Natural killer cell (primary cell): Measurements from ENCODE around the gene HMGCS2. TPM values are rescaled to one million over a fixed set of nuclear protein-coding genes. Genes with fewer than 3 reads are reported as not detected.

Experiments used
- ATAC-seq, 3 donors: fragments of 150-1000 bp in 2 of 3; fragments of 200-7000 bp in 1 of 3; cut with Tn5 transposase; 1 replicate in 1 of 3; 2 replicates in 2 of 3; pipeline ENCODE4 v1.10.0; 2021; ENCODE audit warnings: mild to moderate bottlenecking in 2 of 3, moderate library complexity in 2 of 3
- DNase-seq, 2 donors: peaks; one replicate each; pipeline versions ENCODE4 v3.0.0 to v3.0.0-alpha.2; 2013 to 2021; ENCODE audit warnings: mixed read lengths in 1 of 2
- H3K27ac ChIP-seq: one replicate; pipeline ENCODE4 v1.5.1; 2013; ENCODE audit warnings: mild to moderate bottlenecking, low read length
- H3K27me3 ChIP-seq: one replicate; pipeline ENCODE4 v1.6.1; 2013; ENCODE audit warnings: low read length; ENCODE audit not compliant: control insufficient read depth, insufficient read depth
- H3K36me3 ChIP-seq: one replicate; pipeline ENCODE4 v1.6.1; 2013; ENCODE audit warnings: low read length; ENCODE audit not compliant: control insufficient read depth, insufficient read depth
- H3K4me1 ChIP-seq: one replicate; pipeline ENCODE4 v1.6.1; 2013; ENCODE audit warnings: low read length; ENCODE audit not compliant: control insufficient read depth, insufficient read depth
- H3K4me3 ChIP-seq: one replicate; pipeline ENCODE4 v1.5.1; 2013; ENCODE audit warnings: low read length
- H3K9me3 ChIP-seq: one replicate; pipeline ENCODE4 v1.6.1; 2013; ENCODE audit warnings: low read length; ENCODE audit not compliant: control insufficient read depth, insufficient read depth
- H3K27ac Mint-ChIP-seq, 2 donors: one replicate each; pipeline ENCODE4 v1.8.0; 2022; ENCODE audit warnings: mild to moderate bottlenecking in 2 of 2, mixed read lengths in 2 of 2, moderate library complexity in 1 of 2
- H3K27me3 Mint-ChIP-seq, 2 donors: one replicate each; pipeline ENCODE4 v1.8.0; 2022; ENCODE audit warnings: low read depth in 2 of 2, mixed read lengths in 2 of 2
- H3K36me3 Mint-ChIP-seq: one replicate; pipeline ENCODE4 v1.8.0; 2022; ENCODE audit warnings: mixed read lengths
- H3K4me1 Mint-ChIP-seq, 2 donors: one replicate each; pipeline ENCODE4 v1.8.0; 2022; ENCODE audit warnings: mixed read lengths in 2 of 2
- H3K4me3 Mint-ChIP-seq: one replicate; pipeline ENCODE4 v1.8.0; 2022; ENCODE audit warnings: mild to moderate bottlenecking, moderate library complexity, mixed read lengths
- H3K9me3 Mint-ChIP-seq, 2 donors: one replicate each; pipeline ENCODE4 v1.8.0; 2022; ENCODE audit warnings: mixed read lengths in 2 of 2
- WGBS: methylation state at CpG from one replicate; pipeline ENCODE4 v1.1.7; 2013; ENCODE audit warnings: missing lambda C conversion rate; ENCODE audit not compliant: insufficient coverage; 5-methylcytosine and 5-hydroxymethylcytosine counted together
- intact Hi-C: fragments of 100-400 bp; cut with micrococcal nuclease; formaldehyde crosslinking; loops from one replicate; pipeline ENCODE4 v1.14.2; 2022
- total RNA-seq, 4 donors: library from RNA; stranded (reverse); fragments of 120-200 nt in 1 of 4; gene quantifications; one replicate each; pipeline versions ENCODE4 v1.2.3 to v1.2.4, GENCODE V29; 2013 to 2022
- TF ChIP-seq, protein P1 (sequence below): fragments of 200-600 bp; IDR thresholded peaks from one replicate; pipeline ENCODE4 v1.8.0; 2022; ENCODE audit warnings: antibody characterized with exemption

Gene HMGCS2
- total RNA-seq, 3 donors from 2014 or later (not counting 1 experiment from before 2014, with no cell fraction given), result not detected

DNA sequence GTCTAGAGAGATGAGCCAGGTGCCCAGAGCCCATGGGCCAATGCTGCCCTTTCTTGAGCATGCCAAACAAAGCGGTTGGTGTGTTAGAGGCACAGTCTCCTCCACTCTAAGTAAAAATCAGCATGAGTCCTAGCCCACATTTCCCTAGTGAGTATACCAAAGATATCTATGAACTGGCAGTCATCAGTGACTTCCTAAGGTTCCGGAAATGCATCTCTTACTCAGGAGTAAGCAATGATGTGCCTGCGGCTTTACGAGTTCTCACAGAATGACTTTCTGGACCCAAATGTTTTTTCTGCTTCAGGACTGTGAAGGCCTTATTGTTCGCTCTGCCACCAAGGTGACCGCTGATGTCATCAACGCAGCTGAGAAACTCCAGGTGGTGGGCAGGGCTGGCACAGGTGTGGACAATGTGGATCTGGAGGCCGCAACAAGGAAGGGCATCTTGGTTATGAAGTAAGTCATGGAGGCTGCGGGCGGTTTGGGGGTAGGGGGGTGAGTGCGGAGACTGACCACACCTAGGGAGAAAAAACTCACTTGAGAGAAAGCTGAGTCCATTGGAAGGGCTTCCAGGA lies 47.8 kb downstream of the HMGCS2 start:
- H3K27ac Mint-ChIP-seq, result no peak overlapping the region
- Histone ChIP-seq H3K4me3 (no peak overlapping the region), H3K9me3 (no peaks in the 10 kb centered on the region), H3K27me3 (no peaks in the 10 kb centered on the region), H3K36me3 (no peaks in the 10 kb centered on the region), H3K4me1 (no peaks in the 10 kb centered on the region), H3K27ac (no peak overlapping the region)
- WGBS, result 98% methylated on average over 11 of the region's 11 CpGs
- intact Hi-C loops, result no loop called here
- no peak for DNase-seq
- H3K36me3 Mint-ChIP-seq, result no peaks in the 10 kb centered on the region
- H3K4me3 Mint-ChIP-seq, result no peak overlapping the region
- H3K4me1 Mint-ChIP-seq, result no peaks in the 10 kb centered on the region
- H3K9me3 Mint-ChIP-seq, result no peaks in the 10 kb centered on the region
- no peak for ATAC-seq
- TF ChIP-seq, protein P1, sequence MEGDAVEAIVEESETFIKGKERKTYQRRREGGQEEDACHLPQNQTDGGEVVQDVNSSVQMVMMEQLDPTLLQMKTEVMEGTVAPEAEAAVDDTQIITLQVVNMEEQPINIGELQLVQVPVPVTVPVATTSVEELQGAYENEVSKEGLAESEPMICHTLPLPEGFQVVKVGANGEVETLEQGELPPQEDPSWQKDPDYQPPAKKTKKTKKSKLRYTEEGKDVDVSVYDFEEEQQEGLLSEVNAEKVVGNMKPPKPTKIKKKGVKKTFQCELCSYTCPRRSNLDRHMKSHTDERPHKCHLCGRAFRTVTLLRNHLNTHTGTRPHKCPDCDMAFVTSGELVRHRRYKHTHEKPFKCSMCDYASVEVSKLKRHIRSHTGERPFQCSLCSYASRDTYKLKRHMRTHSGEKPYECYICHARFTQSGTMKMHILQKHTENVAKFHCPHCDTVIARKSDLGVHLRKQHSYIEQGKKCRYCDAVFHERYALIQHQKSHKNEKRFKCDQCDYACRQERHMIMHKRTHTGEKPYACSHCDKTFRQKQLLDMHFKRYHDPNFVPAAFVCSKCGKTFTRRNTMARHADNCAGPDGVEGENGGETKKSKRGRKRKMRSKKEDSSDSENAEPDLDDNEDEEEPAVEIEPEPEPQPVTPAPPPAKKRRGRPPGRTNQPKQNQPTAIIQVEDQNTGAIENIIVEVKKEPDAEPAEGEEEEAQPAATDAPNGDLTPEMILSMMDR, result no peak
- no peaks in the 10 kb centered on the region for H3K27me3 Mint-ChIP-seq

DNA sequence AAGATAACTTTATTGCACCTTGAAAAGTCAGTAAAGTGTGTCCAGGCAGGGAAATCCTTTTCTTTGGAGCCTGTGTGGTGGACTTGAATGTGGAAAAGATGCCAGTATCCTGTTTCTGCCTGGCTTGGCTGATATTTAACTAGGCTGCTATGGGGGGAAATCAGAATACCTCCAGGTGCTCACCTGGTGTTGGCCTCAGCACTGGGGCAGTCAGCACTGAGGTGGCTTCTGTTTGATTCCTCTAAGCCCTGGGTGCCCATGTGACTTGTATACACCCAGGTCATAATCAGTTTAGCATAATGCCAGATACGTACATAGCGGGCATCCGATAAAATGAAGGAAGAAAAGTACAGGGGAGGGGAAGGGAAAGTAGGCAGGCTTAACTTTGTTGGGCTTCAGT lies 49.7 kb downstream of the HMGCS2 start:
- intact Hi-C loops, result no loop called here
- no peaks in the 10 kb centered on the region for H3K4me1 ChIP-seq
- Mint-ChIP-seq H3K27me3 (peaks cover 0 to 3% of the 10 kb centered on the region in 2 donors), H3K4me3 (no peak overlapping the region), H3K4me1 (peaks cover 0 to 5% of the 10 kb centered on the region in 2 donors), H3K27ac (no peak overlapping the region), H3K36me3 (no peaks in the 10 kb centered on the region), H3K9me3 (no peaks in the 10 kb centered on the region)
- no peaks in the 10 kb centered on the region for H3K36me3 ChIP-seq
- 96% methylated on average over 3 of the region's 3 CpGs for WGBS
- TF ChIP-seq, protein P1, result no peak
- no peak overlapping the region for H3K4me3 ChIP-seq
- no peak overlapping the region for H3K27ac ChIP-seq
- DNase-seq (no peak), ATAC-seq (no peak)
- no peaks in the 10 kb centered on the region for H3K9me3 ChIP-seq
- no peaks in the 10 kb centered on the region for H3K27me3 ChIP-seq

DNA sequence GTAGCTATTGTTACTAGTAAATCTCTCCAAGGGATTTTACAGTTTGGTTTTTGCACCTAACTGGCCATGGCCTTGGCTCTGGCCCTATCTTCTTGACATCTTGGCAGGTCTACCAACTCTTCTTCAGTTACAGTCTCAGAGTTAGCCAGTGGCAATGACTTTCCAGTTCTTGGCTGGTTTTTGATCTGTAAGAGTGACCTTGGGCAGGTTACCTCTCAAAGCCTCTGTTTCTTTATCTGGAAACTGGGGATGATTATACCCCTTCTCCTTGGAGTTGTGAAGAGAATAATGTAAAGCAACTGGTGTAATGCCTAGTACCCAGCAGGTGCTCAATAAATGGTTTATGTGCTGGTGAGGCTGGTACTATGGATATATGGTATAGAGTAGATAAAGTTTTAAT lies 50.3 kb downstream of the HMGCS2 start:
- Mint-ChIP-seq H3K27me3 (peaks cover 2 to 3% of the 10 kb centered on the region in 2 donors), H3K4me1 (peaks cover 1 to 5% of the 10 kb centered on the region in 2 donors), H3K9me3 (no peaks in the 10 kb centered on the region), H3K36me3 (no peaks in the 10 kb centered on the region), H3K27ac (no peak overlapping the region), H3K4me3 (no peak overlapping the region)
- no peaks in the 10 kb centered on the region for H3K4me1 ChIP-seq
- intact Hi-C loops, result no loop called here
- H3K9me3 ChIP-seq, result no peaks in the 10 kb centered on the region
- TF ChIP-seq, protein P1, result no peak
- H3K27me3 ChIP-seq, result no peaks in the 10 kb centered on the region
- no peaks in the 10 kb centered on the region for H3K36me3 ChIP-seq
- no peak overlapping the region for H3K27ac ChIP-seq
- ATAC-seq (no peak), DNase-seq (no peak)
- no peak overlapping the region for H3K4me3 ChIP-seq

DNA sequence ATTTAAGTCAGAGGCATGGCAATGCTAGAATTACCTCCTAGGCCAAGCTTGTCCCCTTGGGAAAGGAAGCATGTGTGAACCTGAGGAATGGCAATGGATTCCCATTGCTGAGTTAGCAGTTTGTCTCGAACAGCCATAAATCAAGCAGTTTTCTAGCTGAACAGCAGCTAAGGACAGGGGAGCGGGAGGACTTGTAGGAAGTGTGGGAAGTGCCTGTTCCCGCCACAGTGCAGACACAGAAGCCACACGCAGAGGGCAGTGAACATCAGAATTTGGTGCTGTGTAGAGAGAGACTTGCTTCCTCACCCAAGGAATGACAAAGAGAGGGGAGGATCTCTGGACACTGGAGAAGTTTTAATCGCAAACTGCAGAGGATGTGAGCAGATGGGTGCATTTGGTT lies 53.2 kb downstream of the HMGCS2 start:
- peaks cover 17 to 20% of the 10 kb centered on the region in 2 donors for H3K4me1 Mint-ChIP-seq
- H3K36me3 ChIP-seq, result no peaks in the 10 kb centered on the region
- intact Hi-C loops, result no loop called here
- TF ChIP-seq, protein P1, result no peak
- no peak overlapping the region for H3K4me3 Mint-ChIP-seq
- WGBS, result 46% methylated on average over 5 of the region's 5 CpGs
- no peak for ATAC-seq
- H3K36me3 Mint-ChIP-seq, result no peaks in the 10 kb centered on the region
- H3K9me3 ChIP-seq, result peaks cover 2% of the 10 kb centered on the region
- peaks cover 12% of the 10 kb centered on the region for H3K4me1 ChIP-seq
- no peak for DNase-seq
- peaks cover 15 to 17% of the 10 kb centered on the region in 2 donors for H3K27me3 Mint-ChIP-seq
- H3K27ac ChIP-seq, result no peak overlapping the region
- no peak overlapping the region for H3K4me3 ChIP-seq
- H3K27me3 ChIP-seq, result peaks cover 3% of the 10 kb centered on the region
- H3K9me3 Mint-ChIP-seq, result no peaks in the 10 kb centered on the region
- no peak overlapping the region for H3K27ac Mint-ChIP-seq
